GM21447 (cell line): ENCODE results near the gene CACNA2D2.

Experiments used
- ATAC-seq: cut with Tn5 transposase; IDR thresholded peaks from one replicate; pipeline ENCODE4 v1.9.1; 2021; ENCODE audit not compliant: unreplicated experiment

CACNA2D2 gene

GRCh38 chr3:50503504-50504342 is at the start of gene CACNA2D2:
CACNA2D2 (minus strand) TSS chr3:50503634; CDS start chr3:50503423, 211 bp downstream.
- ATAC-seq, result no peak

GRCh38 chr3:50552598-50552997 is 49.2 kb upstream of the CACNA2D2 start:
- ATAC-seq, result no peak

- ATAC-seq, result no peak
Measured at GRCh38 chr3:50551681-50552435, 48.4 kb upstream of the CACNA2D2 start.

GRCh38 chr3:50551054-50551659 is 47.7 kb upstream of the CACNA2D2 start:
- no peak for ATAC-seq

GRCh38 chr3:50550079-50550736 is 46.8 kb upstream of the CACNA2D2 start:
- ATAC-seq, result no peak

- ATAC-seq, result no peak
Measured at GRCh38 chr3:50549226-50549625, 45.8 kb upstream of the CACNA2D2 start.

- ATAC-seq, result no peak
Measured at GRCh38 chr3:50545781-50546180, 42.3 kb upstream of the CACNA2D2 start.

GRCh38 chr3:50542177-50543034 is 39.0 kb upstream of the CACNA2D2 start:
- no peak for ATAC-seq

GRCh38 chr3:50539356-50540286 is 36.2 kb upstream of the CACNA2D2 start:
- no peak for ATAC-seq

- ATAC-seq, result no peak
Measured at GRCh38 chr3:50537421-50538129, 34.1 kb upstream of the CACNA2D2 start.

- ATAC-seq, result no peak
Measured at GRCh38 chr3:50536471-50537180, 33.2 kb upstream of the CACNA2D2 start.

- ATAC-seq, result no peak
Measured at GRCh38 chr3:50534681-50535330, 31.4 kb upstream of the CACNA2D2 start.

- ATAC-seq, result no peak
Measured at GRCh38 chr3:50533807-50534461, 30.5 kb upstream of the CACNA2D2 start.

GRCh38 chr3:50533316-50533715 is 29.9 kb upstream of the CACNA2D2 start:
- no peak for ATAC-seq

GRCh38 chr3:50532062-50532705 is 28.8 kb upstream of the CACNA2D2 start:
- no peak for ATAC-seq

- no peak for ATAC-seq
Measured at GRCh38 chr3:50531201-50531600, 27.8 kb upstream of the CACNA2D2 start.
